T-helper 1 cell treated with Interleukin-12 subunit alpha and Interleukin-12 subunit beta and Interleukin-4 antibody, amounts not matched to agents 30 μg/mL and 1 μg/mL, for 36 hours (primary cell): Measurements from ENCODE around the gene BRIP1.
"Not testable (repeated sequence)": the region's sequence is repeated elsewhere in the genome, so short reads cannot be mapped to it uniquely, and the experiment has no call there.

Source experiments
- H3K27ac Mint-ChIP-seq: one replicate; pipeline ENCODE4 v1.8.0; 2021; ENCODE audit warnings: mild to moderate bottlenecking, mixed read lengths
- H3K27me3 Mint-ChIP-seq: one replicate; pipeline ENCODE4 v1.8.0; 2021; ENCODE audit warnings: low read depth, mixed read lengths
- H3K36me3 Mint-ChIP-seq: one replicate; pipeline ENCODE4 v1.8.0; 2021; ENCODE audit warnings: low read depth, mixed read lengths
- H3K4me1 Mint-ChIP-seq: one replicate; pipeline ENCODE4 v1.8.0; 2021; ENCODE audit warnings: low read depth, mixed read lengths
- H3K4me3 Mint-ChIP-seq: one replicate; pipeline ENCODE4 v1.8.0; 2021; ENCODE audit warnings: mild to moderate bottlenecking, moderate library complexity, mixed read lengths
- H3K9me3 Mint-ChIP-seq: one replicate; pipeline ENCODE4 v1.8.0; 2021; ENCODE audit warnings: mixed read lengths

The BRIP1 gene

DNA sequence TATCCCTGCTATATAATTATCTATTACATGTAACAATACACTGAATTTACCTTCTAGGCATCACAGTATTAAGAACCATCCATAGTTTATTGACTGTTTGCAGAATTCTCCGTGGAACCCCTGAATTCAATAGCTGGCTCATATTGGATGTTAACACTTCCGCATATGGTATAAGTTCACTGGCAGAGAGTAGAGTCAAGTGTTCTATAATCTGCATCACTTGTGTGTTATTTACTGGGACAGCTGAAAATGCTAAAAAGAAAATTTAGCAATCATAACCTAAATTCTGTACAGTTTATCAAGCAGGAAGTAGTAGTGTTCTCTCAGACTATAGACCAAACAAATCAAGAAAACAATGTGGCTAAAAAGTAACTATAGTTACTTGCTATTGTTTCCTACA, 14.5 kb upstream of the BRIP1 start:
- H3K27me3 Mint-ChIP-seq, result no peaks in the 10 kb centered on the region
- H3K4me3 Mint-ChIP-seq, result no peak overlapping the region
- H3K4me1 Mint-ChIP-seq, result no peaks in the 10 kb centered on the region
- H3K9me3 Mint-ChIP-seq, result no peaks in the 10 kb centered on the region
- H3K36me3 Mint-ChIP-seq, result peaks cover 23% of the 10 kb centered on the region
- H3K27ac Mint-ChIP-seq, result no peak overlapping the region

- H3K27me3 Mint-ChIP-seq, result no peaks in the 10 kb centered on the region
- no peak overlapping the region for H3K4me3 Mint-ChIP-seq
- no peaks in the 10 kb centered on the region for H3K9me3 Mint-ChIP-seq
- H3K4me1 Mint-ChIP-seq, result no peaks in the 10 kb centered on the region
- no peak overlapping the region for H3K27ac Mint-ChIP-seq
- peaks cover 26% of the 10 kb centered on the region for H3K36me3 Mint-ChIP-seq
These were observed 12.5 kb upstream of the BRIP1 start for GRCh38 chr17:61875804-61876203.

GRCh38 chr17:61875285-61875684, 12.0 kb upstream of the BRIP1 start:
- Mint-ChIP-seq H3K27me3 (no peaks in the 10 kb centered on the region), H3K27ac (no peak overlapping the region), H3K9me3 (no peaks in the 10 kb centered on the region)

DNA sequence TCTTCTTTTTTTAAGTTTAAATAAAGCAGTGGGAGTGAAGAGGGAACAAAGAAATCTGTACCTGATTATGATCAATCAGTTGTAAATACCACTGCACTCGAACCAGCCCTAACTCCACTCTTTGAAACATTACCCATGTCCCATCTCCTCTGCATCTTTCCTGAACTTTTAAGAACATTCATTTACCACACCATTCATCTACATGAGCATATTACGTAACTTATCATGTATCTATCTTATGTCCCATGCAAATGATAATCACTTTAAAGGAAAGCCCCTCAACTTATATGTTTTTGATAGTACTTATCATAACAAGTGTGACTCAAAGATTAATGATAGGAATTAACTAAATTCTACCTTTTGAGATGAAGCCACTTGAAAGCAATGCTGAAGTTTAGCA, 10.7 kb upstream of the BRIP1 start:
- Mint-ChIP-seq H3K36me3 (peaks cover 27% of the 10 kb centered on the region), H3K27me3 (no peaks in the 10 kb centered on the region), H3K9me3 (no peaks in the 10 kb centered on the region), H3K4me3 (no peak overlapping the region), H3K4me1 (no peaks in the 10 kb centered on the region), H3K27ac (no peak overlapping the region)

More at GRCh38 chr17:61875285-61875684, 12.0 kb upstream of the BRIP1 start:
- Mint-ChIP-seq H3K36me3 (peaks cover 25% of the 10 kb centered on the region), H3K4me1 (no peaks in the 10 kb centered on the region), H3K4me3 (no peak overlapping the region)

DNA sequence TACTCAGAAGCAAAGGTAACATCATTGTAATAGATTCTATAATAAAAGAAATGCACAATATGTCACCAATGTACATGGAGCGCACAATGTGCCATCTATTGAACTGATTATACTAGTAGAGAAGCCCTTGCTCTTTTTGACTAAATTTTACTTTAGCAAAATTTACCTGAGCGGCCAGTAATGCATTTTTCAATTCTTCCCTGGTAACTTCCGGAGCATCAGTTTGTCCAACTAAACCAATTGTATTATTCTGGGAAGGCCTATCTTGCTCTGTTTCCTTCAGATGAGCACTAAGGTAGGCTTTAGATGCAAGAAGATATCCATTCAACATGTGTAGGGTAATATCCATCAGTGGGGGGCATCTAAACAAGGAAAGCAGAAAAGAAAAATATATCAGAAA, 8.8 kb upstream of the BRIP1 start:
- no peaks in the 10 kb centered on the region for H3K9me3 Mint-ChIP-seq
- H3K27me3 Mint-ChIP-seq, result no peaks in the 10 kb centered on the region
- H3K27ac Mint-ChIP-seq, result no peak overlapping the region
- H3K4me1 Mint-ChIP-seq, result no peaks in the 10 kb centered on the region
- H3K36me3 Mint-ChIP-seq, result peaks cover 22% of the 10 kb centered on the region
- H3K4me3 Mint-ChIP-seq, result no peak overlapping the region

DNA sequence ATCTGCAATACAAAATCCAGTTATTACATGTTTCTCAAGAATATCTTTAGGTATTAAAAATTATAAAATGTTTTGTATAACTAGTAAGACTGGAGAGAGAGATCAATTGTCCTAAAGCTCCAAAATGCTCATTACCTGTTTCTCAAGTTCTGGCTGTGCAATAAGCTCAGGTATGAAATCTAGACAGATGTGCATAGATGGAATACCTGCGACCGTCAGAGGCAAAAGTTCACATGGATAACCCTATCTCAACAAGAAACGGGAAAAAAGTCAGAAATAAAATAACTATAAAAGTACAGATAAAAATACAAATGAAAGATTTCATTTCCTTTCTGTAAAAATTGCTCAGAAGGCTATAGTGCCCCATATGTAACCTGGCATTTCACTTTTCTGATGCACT, 5.8 kb upstream of the BRIP1 start:
- Mint-ChIP-seq H3K9me3 (no peaks in the 10 kb centered on the region), H3K4me3 (no peak overlapping the region), H3K36me3 (peaks cover 18% of the 10 kb centered on the region), H3K27me3 (no peaks in the 10 kb centered on the region), H3K4me1 (peaks cover 4% of the 10 kb centered on the region), H3K27ac (no peak overlapping the region)

GRCh38 chr17:61868074-61868473, 4.7 kb upstream of the BRIP1 start:
- no peaks in the 10 kb centered on the region for H3K27me3 Mint-ChIP-seq
- peaks cover 11% of the 10 kb centered on the region for H3K4me1 Mint-ChIP-seq
- peaks cover 15% of the 10 kb centered on the region for H3K36me3 Mint-ChIP-seq
- no peak overlapping the region for H3K4me3 Mint-ChIP-seq
- no peaks in the 10 kb centered on the region for H3K9me3 Mint-ChIP-seq
- H3K27ac Mint-ChIP-seq, result no peak overlapping the region

- Mint-ChIP-seq H3K4me3 (no peak overlapping the region), H3K4me1 (peaks cover 21% of the 10 kb centered on the region), H3K9me3 (no peaks in the 10 kb centered on the region), H3K36me3 (peaks cover 12% of the 10 kb centered on the region), H3K27ac (no peak overlapping the region), H3K27me3 (no peaks in the 10 kb centered on the region)
These were observed 3.7 kb upstream of the BRIP1 start for GRCh38 chr17:61867033-61867432.

DNA sequence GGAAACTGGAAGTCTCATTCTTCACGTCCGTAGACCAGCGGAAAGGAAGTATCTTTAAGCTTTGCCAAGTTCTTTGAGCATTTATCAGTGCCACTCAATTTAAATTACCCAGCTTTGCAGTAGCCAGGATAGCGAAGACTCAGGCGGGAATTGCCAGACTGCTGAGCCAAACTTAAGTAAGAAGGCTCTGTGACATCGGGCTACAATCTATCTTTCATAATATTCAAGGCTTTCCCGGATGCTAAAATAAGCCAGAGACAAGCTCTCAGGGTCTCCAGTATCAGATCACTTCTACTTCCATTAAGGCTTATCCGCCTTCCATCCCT, 436 bp upstream of the BRIP1 start:
- H3K27me3 Mint-ChIP-seq, result no peaks in the 10 kb centered on the region
- H3K4me1 Mint-ChIP-seq, result peaks cover 40% of the 10 kb centered on the region
- peaks cover 3% of the 10 kb centered on the region for H3K36me3 Mint-ChIP-seq
- H3K27ac Mint-ChIP-seq, result peak overlapping the region; percentile 98
- H3K4me3 Mint-ChIP-seq, result peak overlapping the region; percentile 98
- H3K9me3 Mint-ChIP-seq, result no peaks in the 10 kb centered on the region

DNA sequence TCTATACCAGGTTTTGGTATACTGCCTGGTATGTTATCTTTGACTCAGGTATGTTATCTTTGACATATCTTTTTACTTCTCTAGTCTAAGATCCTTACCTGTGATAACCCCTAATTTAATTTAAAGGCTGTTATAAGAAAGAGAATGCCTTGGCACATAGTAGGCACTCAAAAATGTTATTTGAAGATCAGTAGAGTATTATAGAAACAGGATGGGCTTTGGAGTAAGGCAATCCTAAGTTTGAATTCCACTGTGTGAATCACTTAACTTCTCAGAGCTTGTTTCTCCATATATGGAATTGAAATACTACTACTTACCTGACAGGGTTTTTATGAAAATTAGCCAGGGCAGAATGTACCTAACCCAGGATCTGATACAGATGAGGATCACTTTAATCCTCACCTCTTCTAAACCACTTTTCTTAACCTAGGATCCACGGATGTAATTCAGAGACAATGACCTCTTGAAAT, 1.2 kb downstream of the BRIP1 start:
- Mint-ChIP-seq H3K27ac (peak overlapping the region; percentile 98), H3K27me3 (no peaks in the 10 kb centered on the region), H3K4me3 (peak overlapping the region; percentile 98), H3K9me3 (no peaks in the 10 kb centered on the region), H3K4me1 (peaks cover 40% of the 10 kb centered on the region), H3K36me3 (peaks cover 3% of the 10 kb centered on the region)

GRCh38 chr17:61860397-61860796, 2.9 kb downstream of the BRIP1 start:
- peak overlapping the region; percentile 24 for H3K27ac Mint-ChIP-seq

GRCh38 chr17:61856035-61856434, 7.3 kb downstream of the BRIP1 start:
- Mint-ChIP-seq H3K4me3 (no peak overlapping the region), H3K27me3 (no peaks in the 10 kb centered on the region), H3K4me1 (peaks cover 10% of the 10 kb centered on the region), H3K27ac (no peak overlapping the region), H3K9me3 (no peaks in the 10 kb centered on the region), H3K36me3 (peaks cover 18% of the 10 kb centered on the region)

More at GRCh38 chr17:61860397-61860796, 2.9 kb downstream of the BRIP1 start:
- H3K27me3 Mint-ChIP-seq, H3K36me3 Mint-ChIP-seq, H3K4me3 Mint-ChIP-seq, H3K9me3 Mint-ChIP-seq: not testable (repeated sequence)
- H3K4me1 Mint-ChIP-seq, result peaks cover 42% of the 10 kb centered on the region

DNA sequence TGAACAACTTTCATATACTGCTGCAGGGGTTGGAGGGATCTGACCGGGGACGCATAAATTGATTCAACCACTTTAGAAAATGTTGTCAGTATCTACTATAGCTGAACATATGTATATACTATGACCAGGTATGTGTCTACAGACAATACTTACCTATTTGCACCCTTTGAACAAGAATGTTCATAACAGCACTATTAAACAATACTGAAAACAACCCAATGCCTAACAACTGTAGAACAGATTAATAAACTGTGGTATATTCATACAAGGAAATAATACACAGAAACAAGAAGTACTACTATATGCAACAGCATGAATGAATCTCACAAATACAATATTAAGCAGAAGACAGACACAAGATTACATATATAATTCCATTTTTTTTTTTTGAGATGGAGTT, 10.5 kb downstream of the BRIP1 start:
- Mint-ChIP-seq H3K4me1 (peaks cover 2% of the 10 kb centered on the region), H3K9me3 (no peaks in the 10 kb centered on the region), H3K27ac (no peak overlapping the region), H3K4me3 (no peak overlapping the region), H3K36me3 (peaks cover 23% of the 10 kb centered on the region), H3K27me3 (no peaks in the 10 kb centered on the region)

GRCh38 chr17:61849674-61850073, 13.7 kb downstream of the BRIP1 start:
- no peak overlapping the region for H3K4me3 Mint-ChIP-seq
- H3K36me3 Mint-ChIP-seq, result peaks cover 27% of the 10 kb centered on the region
- no peak overlapping the region for H3K27ac Mint-ChIP-seq
- H3K4me1 Mint-ChIP-seq, result peaks cover 1% of the 10 kb centered on the region
- no peaks in the 10 kb centered on the region for H3K9me3 Mint-ChIP-seq
- H3K27me3 Mint-ChIP-seq, result no peaks in the 10 kb centered on the region

GRCh38 chr17:61848896-61849295, 14.4 kb downstream of the BRIP1 start:
- Mint-ChIP-seq H3K9me3 (no peaks in the 10 kb centered on the region), H3K27me3 (no peaks in the 10 kb centered on the region), H3K4me3 (no peak overlapping the region), H3K27ac (no peak overlapping the region), H3K4me1 (peaks cover 1% of the 10 kb centered on the region), H3K36me3 (peaks cover 28% of the 10 kb centered on the region)

DNA sequence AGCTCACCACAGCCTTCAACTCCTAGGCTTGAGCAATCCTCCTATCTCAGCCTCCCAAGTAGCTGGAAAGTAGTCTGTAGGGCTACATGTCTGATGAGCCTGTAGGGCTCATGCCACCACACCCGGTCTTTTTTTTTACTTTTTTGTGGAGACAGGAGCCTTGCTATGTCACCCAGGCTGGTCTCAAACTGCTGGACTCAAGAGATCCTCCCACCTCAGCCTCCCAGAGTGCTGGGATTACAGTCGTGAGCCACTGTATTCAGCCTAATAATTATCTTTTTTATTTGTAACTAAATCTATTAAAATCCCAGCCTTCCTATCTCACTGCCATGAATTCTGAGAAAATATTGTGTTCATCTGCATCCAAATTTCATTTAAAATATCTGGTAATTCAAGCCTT, 15.1 kb downstream of the BRIP1 start:
- Mint-ChIP-seq H3K9me3 (no peaks in the 10 kb centered on the region), H3K36me3 (peaks cover 25% of the 10 kb centered on the region), H3K4me3 (no peak overlapping the region), H3K4me1 (peaks cover 1% of the 10 kb centered on the region), H3K27ac (no peak overlapping the region), H3K27me3 (no peaks in the 10 kb centered on the region)
